SU-DHL-6 (cell line): Measurements from ENCODE around the gene PRODH2.

Source experiments
- H2AFZ ChIP-seq: fragments of 200-600 bp; sonication (generic); 2 replicates; pipeline ENCODE4 v1.6.1; 2014; ENCODE audit warnings: low read depth, mild to moderate bottlenecking, moderate library complexity, mixed read lengths, antibody characterized with exemption, low read length; ENCODE audit not compliant: severe bottlenecking
- H3F3A ChIP-seq: fragments of 200-600 bp; shearing (Covaris generic); 2 replicates; pipeline ENCODE4 v1.6.0; 2016; ENCODE audit warnings: antibody characterized with exemption, mild to moderate bottlenecking; ENCODE audit not compliant: insufficient read depth
- H3K27ac ChIP-seq: fragments of 200-600 bp; sonication (generic); 2 replicates; pipeline ENCODE4 v1.5.1; 2016; ENCODE audit warnings: low read depth, mild to moderate bottlenecking, low read length, moderate library complexity, mixed read lengths
- H3K27me3 ChIP-seq: fragments of 200-600 bp; sonication (generic), shearing (Covaris generic); 2 replicates; pipeline ENCODE4 v1.6.0; 2014; ENCODE audit warnings: mild to moderate bottlenecking, low read length
- H3K36me3 ChIP-seq: fragments of 200-600 bp; sonication (generic); 2 replicates; pipeline ENCODE4 v1.6.1; 2014; ENCODE audit warnings: mild to moderate bottlenecking, low read length, mixed read lengths
- H3K4me2 ChIP-seq: fragments of 300-600, 200-600 bp; shearing (Covaris generic), sonication (generic); 2 replicates; pipeline ENCODE4 v1.6.0; 2014; ENCODE audit warnings: low read length, low read depth, mild to moderate bottlenecking; ENCODE audit not compliant: poor library complexity, severe bottlenecking
- H3K4me3 ChIP-seq: fragments of 200-600 bp; sonication (generic); 2 replicates; pipeline ENCODE4 v1.5.1; 2014; ENCODE audit warnings: antibody characterized with exemption, low read length, mild to moderate bottlenecking, mixed read lengths; ENCODE audit not compliant: insufficient read depth, poor library complexity, severe bottlenecking
- H3K79me2 ChIP-seq: fragments of 200-600 bp; sonication (generic); 2 replicates; pipeline ENCODE4 v1.6.1; 2014; ENCODE audit warnings: mild to moderate bottlenecking, low read length, moderate library complexity; ENCODE audit not compliant: insufficient read depth
- H3K9ac ChIP-seq: fragments of 200-600 bp; sonication (generic); 2 replicates; pipeline ENCODE4 v1.7.0; 2014; ENCODE audit warnings: mild to moderate bottlenecking, low read length
- H3K9me2 ChIP-seq: fragments of 200-600 bp; sonication (generic); replicated peaks from 2 replicates; pipeline ENCODE4 v1.6.1; 2014; ENCODE audit warnings: low read length; ENCODE audit not compliant: insufficient read depth
- H3K9me3 ChIP-seq: fragments of 200-600 bp; sonication (generic); 2 replicates; pipeline ENCODE4 v1.6.1; 2014; ENCODE audit warnings: low read length, mixed read lengths; ENCODE audit not compliant: insufficient read depth
- H4K20me1 ChIP-seq: fragments of 200-600 bp; sonication (generic); 2 replicates; pipeline ENCODE4 v1.6.1; 2014; ENCODE audit warnings: low read depth, mild to moderate bottlenecking, antibody characterized with exemption, low read length, moderate library complexity, mixed read lengths
- EZH2phosphoT487 ChIP-seq: fragments of 200-600 bp; sonication (generic), shearing (Covaris generic); conservative IDR thresholded peaks from 2 replicates; pipeline ENCODE4 v1.6.1; 2018; ENCODE audit warnings: mild to moderate bottlenecking, antibody characterized with exemption, low read length, moderate library complexity, mixed read lengths
- TF ChIP-seq, protein P1 (sequence below): fragments of 200-600 bp; sonication (generic); IDR thresholded peaks from one replicate; pipeline ENCODE4 v1.5.1; 2017; ENCODE audit warnings: antibody characterized with exemption, mild to moderate bottlenecking, low read length, moderate library complexity; ENCODE audit not compliant: insufficient read depth, poor library complexity, severe bottlenecking

The PRODH2 gene

DNA sequence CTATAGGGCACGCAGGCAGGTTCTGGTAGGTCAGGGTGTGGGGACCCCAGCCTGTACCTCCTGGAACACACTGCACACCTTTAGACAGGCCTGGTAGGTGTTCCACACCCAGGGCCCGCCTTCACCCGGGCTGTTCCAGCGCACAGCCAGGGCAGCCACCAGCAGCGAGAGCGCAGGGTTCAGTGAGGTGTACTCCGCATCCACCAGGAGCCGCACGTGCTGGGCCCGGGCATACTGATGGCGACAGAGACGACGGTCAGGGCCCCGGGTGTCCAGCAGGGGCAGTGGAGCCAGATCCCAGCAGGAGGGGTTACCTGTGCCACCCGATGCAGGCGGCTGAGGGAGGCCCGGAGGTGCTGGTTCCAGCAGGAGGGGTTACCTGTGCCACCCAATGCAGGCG, 6.0 kb downstream of the PRODH2 start:
- no peaks in the 10 kb centered on the region for H4K20me1 ChIP-seq
- H3K4me3 ChIP-seq, result no peak overlapping the region
- no peaks in the 10 kb centered on the region for H3F3A ChIP-seq
- H3K9me3 ChIP-seq, result no peaks in the 10 kb centered on the region
- H3K9me2 ChIP-seq, result no peaks in the 10 kb centered on the region
- no peak overlapping the region for H3K9ac ChIP-seq
- H3K36me3 ChIP-seq, result no peaks in the 10 kb centered on the region
- H3K4me2 ChIP-seq, result no peak overlapping the region
- no peak overlapping the region for H3K27ac ChIP-seq
- no peaks in the 10 kb centered on the region for H3K27me3 ChIP-seq
- no peaks in the 10 kb centered on the region for H3K79me2 ChIP-seq
- no peak overlapping the region for H2AFZ ChIP-seq
- TF ChIP-seq EZH2phosphoT487, result no peak
- TF ChIP-seq, protein P1, sequence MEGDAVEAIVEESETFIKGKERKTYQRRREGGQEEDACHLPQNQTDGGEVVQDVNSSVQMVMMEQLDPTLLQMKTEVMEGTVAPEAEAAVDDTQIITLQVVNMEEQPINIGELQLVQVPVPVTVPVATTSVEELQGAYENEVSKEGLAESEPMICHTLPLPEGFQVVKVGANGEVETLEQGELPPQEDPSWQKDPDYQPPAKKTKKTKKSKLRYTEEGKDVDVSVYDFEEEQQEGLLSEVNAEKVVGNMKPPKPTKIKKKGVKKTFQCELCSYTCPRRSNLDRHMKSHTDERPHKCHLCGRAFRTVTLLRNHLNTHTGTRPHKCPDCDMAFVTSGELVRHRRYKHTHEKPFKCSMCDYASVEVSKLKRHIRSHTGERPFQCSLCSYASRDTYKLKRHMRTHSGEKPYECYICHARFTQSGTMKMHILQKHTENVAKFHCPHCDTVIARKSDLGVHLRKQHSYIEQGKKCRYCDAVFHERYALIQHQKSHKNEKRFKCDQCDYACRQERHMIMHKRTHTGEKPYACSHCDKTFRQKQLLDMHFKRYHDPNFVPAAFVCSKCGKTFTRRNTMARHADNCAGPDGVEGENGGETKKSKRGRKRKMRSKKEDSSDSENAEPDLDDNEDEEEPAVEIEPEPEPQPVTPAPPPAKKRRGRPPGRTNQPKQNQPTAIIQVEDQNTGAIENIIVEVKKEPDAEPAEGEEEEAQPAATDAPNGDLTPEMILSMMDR, result no peak

DNA sequence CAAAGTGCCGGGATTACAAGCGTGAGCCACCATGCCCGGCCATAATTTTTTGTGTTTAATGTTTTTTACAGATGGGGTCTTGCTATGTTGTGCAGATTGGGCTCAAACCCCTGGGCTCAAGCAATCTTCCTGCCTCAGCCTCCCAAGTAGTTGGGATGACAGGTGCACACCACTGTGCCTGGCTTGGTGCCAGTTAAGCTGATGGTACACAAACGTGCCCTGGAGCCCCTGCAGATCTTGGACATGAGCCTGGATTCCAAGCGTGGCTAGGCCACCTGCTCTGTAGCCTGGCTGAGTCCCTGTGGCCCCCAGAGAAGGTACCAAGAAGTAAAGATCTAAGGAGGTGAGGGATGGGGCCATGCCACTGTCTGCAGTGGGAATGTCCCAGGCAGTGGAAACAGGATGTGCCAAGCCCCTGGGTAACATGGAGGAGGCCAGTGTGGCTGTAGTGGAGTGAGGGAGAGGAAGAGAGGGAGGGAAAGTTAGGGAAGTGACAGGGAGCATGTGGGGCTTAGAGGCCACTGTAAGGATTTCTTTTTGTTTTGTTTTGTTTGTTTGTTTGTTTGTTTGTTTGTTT, 7.0 kb downstream of the PRODH2 start:
- no peaks in the 10 kb centered on the region for H3K79me2 ChIP-seq
- no peaks in the 10 kb centered on the region for H3K9me2 ChIP-seq
- no peak overlapping the region for H3K27ac ChIP-seq
- H3K9me3 ChIP-seq, result no peaks in the 10 kb centered on the region
- no peak overlapping the region for H2AFZ ChIP-seq
- no peaks in the 10 kb centered on the region for H3F3A ChIP-seq
- no peaks in the 10 kb centered on the region for H3K36me3 ChIP-seq
- no peak overlapping the region for H3K9ac ChIP-seq
- H3K4me3 ChIP-seq, result no peak overlapping the region
- no peak overlapping the region for H3K4me2 ChIP-seq
- H3K27me3 ChIP-seq, result no peaks in the 10 kb centered on the region
- no peaks in the 10 kb centered on the region for H4K20me1 ChIP-seq
- TF ChIP-seq, protein P1, result no peak
- no peak for TF ChIP-seq EZH2phosphoT487

DNA sequence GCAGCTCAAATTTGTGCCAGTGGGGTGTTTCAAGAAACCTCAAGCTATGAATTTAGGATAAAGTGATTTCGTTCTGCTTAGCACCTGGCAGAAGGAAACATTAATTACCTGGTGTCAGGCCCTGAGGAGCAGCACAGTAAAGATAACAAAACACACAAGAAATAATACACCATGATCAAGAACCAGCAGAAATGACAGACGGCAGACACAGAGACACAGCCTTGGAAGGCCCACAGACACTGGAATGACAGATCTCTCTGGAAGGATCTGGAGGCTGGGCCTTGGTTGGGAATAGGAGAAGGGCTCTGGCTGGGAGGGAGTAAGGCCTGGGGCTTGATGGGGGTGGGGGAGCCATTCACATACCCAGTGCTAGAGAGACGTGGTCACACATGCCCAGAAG, 10.8 kb downstream of the PRODH2 start:
- Histone ChIP-seq H3K27me3 (no peaks in the 10 kb centered on the region), H3K9me2 (no peaks in the 10 kb centered on the region), H2AFZ (no peak overlapping the region), H3K4me3 (no peak overlapping the region), H3K79me2 (no peaks in the 10 kb centered on the region), H3K36me3 (no peaks in the 10 kb centered on the region), H3K9me3 (no peaks in the 10 kb centered on the region), H3K27ac (no peak overlapping the region), H3K4me2 (no peak overlapping the region), H3F3A (no peaks in the 10 kb centered on the region), H3K9ac (no peak overlapping the region), H4K20me1 (no peaks in the 10 kb centered on the region)
- TF ChIP-seq, protein P1, result no peak
- TF ChIP-seq EZH2phosphoT487, result no peak
